DND-41 (cell line): ENCODE measurements around the gene ADORA3.

ENCODE experiments used
- ATAC-seq: fragments of 200-7000 bp; cut with Tn5 transposase; 3 replicates; pipeline ENCODE4 v1.9.1; 2021; ENCODE audit warnings: low read depth; ENCODE audit not compliant: insufficient read depth
- DNase-seq: peaks from one replicate; pipeline ENCODE4 v3.0.0-alpha.2; 2020
- H2AFZ ChIP-seq: 2 replicates; pipeline ENCODE4 v1.6.0; 2012; ENCODE audit warnings: low read depth, low read length
- H3K27ac ChIP-seq: 2 replicates; pipeline ENCODE4 v1.5.1; 2012; ENCODE audit warnings: low read length, inconsistent platforms
- H3K27me3 ChIP-seq: fragments of 200-600 bp; sonication (generic); 2 replicates; pipeline ENCODE4 v1.6.0; 2012; ENCODE audit warnings: low read length, mild to moderate bottlenecking, inconsistent platforms; ENCODE audit not compliant: insufficient read depth, poor library complexity
- H3K36me3 ChIP-seq: 2 replicates; pipeline ENCODE4 v1.5.1; 2012; ENCODE audit warnings: low read length, inconsistent platforms; ENCODE audit not compliant: insufficient read depth
- H3K4me1 ChIP-seq: 2 replicates; pipeline ENCODE4 v1.5.1; 2012; ENCODE audit warnings: mild to moderate bottlenecking, low read length; ENCODE audit not compliant: insufficient read depth
- H3K4me2 ChIP-seq: 2 replicates; pipeline ENCODE4 v1.6.0; 2012; ENCODE audit warnings: mild to moderate bottlenecking, moderate library complexity, low read length, inconsistent platforms; ENCODE audit not compliant: insufficient read depth
- H3K4me3 ChIP-seq, 2 experiments: fragments of 200-600 bp in 1 of 2; shearing (Covaris generic) in 1 of 2; 2 replicates each; pipeline ENCODE4 v1.5.1; 2012 to 2016; ENCODE audit warnings: inconsistent platforms in 2 of 2, low read length in 2 of 2, mild to moderate bottlenecking in 2 of 2, low read depth in 1 of 2, moderate library complexity in 1 of 2
- H3K79me2 ChIP-seq: 2 replicates; pipeline ENCODE4 v1.6.0; 2012; ENCODE audit warnings: low read length, inconsistent platforms; ENCODE audit not compliant: insufficient read depth
- H3K9ac ChIP-seq: 2 replicates; pipeline ENCODE4 v1.6.0; 2012; ENCODE audit warnings: low read depth, mild to moderate bottlenecking, inconsistent platforms, low read length, moderate library complexity
- H3K9me3 ChIP-seq: 2 replicates; pipeline ENCODE4 v1.5.1; 2012; ENCODE audit warnings: low read length, moderate library complexity, mild to moderate bottlenecking, inconsistent platforms; ENCODE audit not compliant: insufficient read depth, severe bottlenecking
- H4K20me1 ChIP-seq: 2 replicates; pipeline ENCODE4 v1.6.0; 2012; ENCODE audit warnings: low read length; ENCODE audit not compliant: insufficient read depth
- EZH2 ChIP-seq: IDR thresholded peaks from 3 replicates; pipeline ENCODE4 v1.6.1; 2012; ENCODE audit warnings: borderline replicate concordance, low read depth, mild to moderate bottlenecking, moderate library complexity, low read length, inconsistent platforms; ENCODE audit not compliant: severe bottlenecking
- TF ChIP-seq, protein P1 (sequence below): IDR thresholded peaks from 2 replicates; pipeline ENCODE4 v1.5.1; 2012; ENCODE audit warnings: borderline replicate concordance, low read length, moderate library complexity, mild to moderate bottlenecking; ENCODE audit not compliant: poor library complexity, severe bottlenecking; ENCODE audit errors: extremely low read depth

The ADORA3 gene

DNA sequence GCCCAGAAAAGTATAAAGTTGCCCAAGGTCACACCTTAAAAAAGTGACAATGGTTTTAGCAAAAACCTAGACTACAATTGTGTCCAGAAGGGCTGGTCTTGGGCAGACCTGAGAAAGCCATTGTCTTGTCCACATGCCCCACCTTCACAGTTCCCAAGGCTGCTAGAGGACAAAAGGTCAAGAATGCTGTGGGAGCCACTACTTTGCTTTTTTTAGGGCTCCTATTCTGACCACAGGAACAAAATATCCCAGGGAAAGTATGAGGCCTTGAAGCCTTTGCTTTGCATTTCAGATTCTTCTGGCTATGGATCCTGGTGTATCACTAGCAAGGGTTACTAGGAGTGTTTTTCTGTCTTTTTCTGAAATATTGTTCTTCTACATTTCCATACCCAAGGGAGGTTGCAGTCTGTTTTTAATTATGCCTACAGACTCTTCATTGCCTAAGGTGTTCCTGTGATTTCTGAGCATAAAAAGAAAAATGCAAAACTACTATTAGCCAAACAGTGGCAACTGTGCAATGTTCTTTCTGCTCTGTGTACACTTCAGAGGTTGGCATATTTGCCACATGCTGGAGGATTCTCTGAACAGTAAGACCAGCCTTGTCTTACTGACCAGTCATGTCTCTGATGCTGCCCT, 18.9 kb downstream of the ADORA3 start:
- Histone ChIP-seq H3K4me2 (no peak overlapping the region), H3K4me1 (no peaks in the 10 kb centered on the region), H3K27ac (no peak overlapping the region), H4K20me1 (no peaks in the 10 kb centered on the region), H3K79me2 (no peaks in the 10 kb centered on the region), H3K4me3 (no peak overlapping the region), H3K9ac (no peak overlapping the region), H3K9me3 (no peaks in the 10 kb centered on the region), H2AFZ (no peak overlapping the region), H3K27me3 (no peaks in the 10 kb centered on the region), H3K36me3 (no peaks in the 10 kb centered on the region)
- DNase-seq: no peak
- TF ChIP-seq, protein P1, sequence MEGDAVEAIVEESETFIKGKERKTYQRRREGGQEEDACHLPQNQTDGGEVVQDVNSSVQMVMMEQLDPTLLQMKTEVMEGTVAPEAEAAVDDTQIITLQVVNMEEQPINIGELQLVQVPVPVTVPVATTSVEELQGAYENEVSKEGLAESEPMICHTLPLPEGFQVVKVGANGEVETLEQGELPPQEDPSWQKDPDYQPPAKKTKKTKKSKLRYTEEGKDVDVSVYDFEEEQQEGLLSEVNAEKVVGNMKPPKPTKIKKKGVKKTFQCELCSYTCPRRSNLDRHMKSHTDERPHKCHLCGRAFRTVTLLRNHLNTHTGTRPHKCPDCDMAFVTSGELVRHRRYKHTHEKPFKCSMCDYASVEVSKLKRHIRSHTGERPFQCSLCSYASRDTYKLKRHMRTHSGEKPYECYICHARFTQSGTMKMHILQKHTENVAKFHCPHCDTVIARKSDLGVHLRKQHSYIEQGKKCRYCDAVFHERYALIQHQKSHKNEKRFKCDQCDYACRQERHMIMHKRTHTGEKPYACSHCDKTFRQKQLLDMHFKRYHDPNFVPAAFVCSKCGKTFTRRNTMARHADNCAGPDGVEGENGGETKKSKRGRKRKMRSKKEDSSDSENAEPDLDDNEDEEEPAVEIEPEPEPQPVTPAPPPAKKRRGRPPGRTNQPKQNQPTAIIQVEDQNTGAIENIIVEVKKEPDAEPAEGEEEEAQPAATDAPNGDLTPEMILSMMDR: no peak
- no peak for TF ChIP-seq EZH2
- ATAC-seq: no peak

DNA sequence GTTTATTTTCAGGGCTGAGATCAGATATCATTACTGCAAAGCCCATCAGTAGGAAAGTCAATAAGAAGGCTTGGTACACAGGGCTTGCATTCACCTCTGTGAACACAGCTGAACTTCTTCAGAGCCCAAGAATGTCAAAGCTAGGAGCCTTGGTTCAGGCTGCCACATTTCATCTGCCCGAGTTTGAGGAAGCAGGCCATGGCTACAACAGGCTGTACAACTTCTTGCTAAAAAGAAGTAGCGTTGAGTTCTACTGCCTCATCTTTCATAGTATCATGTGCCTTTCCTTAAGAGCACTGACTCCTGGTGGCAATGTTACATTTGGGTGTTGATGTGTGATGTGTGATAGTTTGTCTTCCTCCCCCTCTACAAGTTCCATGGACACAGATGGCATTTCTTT, 19.6 kb downstream of the ADORA3 start:
- Histone ChIP-seq H3K27ac (no peak overlapping the region), H3K79me2 (no peaks in the 10 kb centered on the region), H3K27me3 (no peaks in the 10 kb centered on the region), H3K4me2 (no peak overlapping the region), H3K4me3 (no peak overlapping the region), H2AFZ (no peak overlapping the region), H3K9me3 (no peaks in the 10 kb centered on the region), H3K9ac (no peak overlapping the region), H4K20me1 (no peaks in the 10 kb centered on the region), H3K4me1 (no peaks in the 10 kb centered on the region), H3K36me3 (no peaks in the 10 kb centered on the region)
- TF ChIP-seq, protein P1: no peak
- TF ChIP-seq EZH2: no peak
- DNase-seq (no peak), ATAC-seq (no peak)

- ATAC-seq (no peak), DNase-seq (no peak)
- Histone ChIP-seq H3K4me1 (peaks cover 1% of the 10 kb centered on the region), H4K20me1 (no peaks in the 10 kb centered on the region), H3K4me2 (no peak overlapping the region), H3K9ac (no peak overlapping the region), H3K36me3 (no peaks in the 10 kb centered on the region), H3K27me3 (no peaks in the 10 kb centered on the region), H3K27ac (no peak overlapping the region), H3K4me3 (no peak overlapping the region), H3K9me3 (no peaks in the 10 kb centered on the region), H3K79me2 (no peaks in the 10 kb centered on the region), H2AFZ (no peak overlapping the region)
- TF ChIP-seq, protein P1: no peak
- no peak for TF ChIP-seq EZH2
Observed at GRCh38 chr1:111483166-111483565, 20.3 kb downstream of the ADORA3 start.
